ENCODE measurements around the gene SYNGR3.

Gene SYNGR3

GRCh38 chr16:2016407-2016922, 26.7 kb downstream of the SYNGR3 start:
- Histone ChIP-seq H2AFZ (ENCODE audit: low read length) (no peak overlapping the region), H3K27me3 (replicated peaks; ENCODE audit: insufficient read depth, low read length) (peaks cover 22% of the 10 kb centered on the region), H3K9me3 (replicated peaks; ENCODE audit: insufficient read depth, low read length) (no peaks in the 10 kb centered on the region), H3K27ac (ENCODE audit: low read length) (no peak overlapping the region), H3K79me2 (ENCODE audit: low read length) (no peaks in the 10 kb centered on the region), H3F3A (ENCODE audit: insufficient read depth, low read length) (no peaks in the 10 kb centered on the region), H4K20me1 (ENCODE audit: insufficient read depth, low read length) (no peaks in the 10 kb centered on the region), H3K4me3 (ENCODE audit: low read length) (no peak overlapping the region), H3K9me2 (replicated peaks; ENCODE audit: insufficient read depth, low read length) (no peaks in the 10 kb centered on the region), H3K4me2 (ENCODE audit: low read depth, low read length) (no peak overlapping the region), H3K36me3 (replicated peaks; ENCODE audit: insufficient read depth, low read length) (no peaks in the 10 kb centered on the region), H3K9ac (ENCODE audit: low read length) (no peak overlapping the region), H3K4me1 (ENCODE audit: low read length) (no peaks in the 10 kb centered on the region)
- TF ChIP-seq EZH2phosphoT487 (IDR thresholded peaks at IDR 0.05; ENCODE audit: low read length) (no peak), CTCF (IDR thresholded peaks at IDR 0.05; ENCODE audit: low read length) (peak; percentile 40)
- DNase-seq: peak; percentile 5

GRCh38 chr16:2019518-2019920, 29.7 kb downstream of the SYNGR3 start, which contains the start of gene NPW:
NPW (plus strand) TSS chr16:2019785.
- no peak within 1 kb of the TSS for H3K9ac ChIP-seq (ENCODE audit: low read length)
- no peak within 1 kb of the TSS for H3K4me2 ChIP-seq (ENCODE audit: low read depth, low read length)
- no peaks in the 10 kb centered on the region for H3K9me2 ChIP-seq (replicated peaks; ENCODE audit: insufficient read depth, low read length)
- H3K27me3 ChIP-seq (replicated peaks; ENCODE audit: insufficient read depth, low read length): peaks cover 29% of the 10 kb centered on the region
- no peaks in the 10 kb centered on the region for H3K9me3 ChIP-seq (replicated peaks; ENCODE audit: insufficient read depth, low read length)
- TF ChIP-seq EZH2phosphoT487 (IDR thresholded peaks at IDR 0.05; ENCODE audit: low read length): no peak
- no peak for TF ChIP-seq EZH2 (optimal IDR thresholded peaks at IDR 0.05; ENCODE audit: low read depth, low read length)
- TF ChIP-seq CTCF (IDR thresholded peaks at IDR 0.05; ENCODE audit: low read length): no peak
- no peaks in the 10 kb centered on the region for H3K36me3 ChIP-seq (replicated peaks; ENCODE audit: insufficient read depth, low read length)
- H4K20me1 ChIP-seq (ENCODE audit: insufficient read depth, low read length): no peaks in the 10 kb centered on the region
- H2AFZ ChIP-seq (ENCODE audit: low read length): no peak within 1 kb of the TSS
- peaks cover 5% of the 10 kb centered on the region; the same call in 1 of the 2 replicates for H3K4me1 ChIP-seq (ENCODE audit: low read length)
- no peak for DNase-seq
- H3K4me3 ChIP-seq (ENCODE audit: low read length): no peak within 1 kb of the TSS
- no peak within 1 kb of the TSS for H3K27ac ChIP-seq (ENCODE audit: low read length)
- H3K79me2 ChIP-seq (ENCODE audit: low read length): no peaks in the 10 kb centered on the region
- no peaks in the 10 kb centered on the region for H3F3A ChIP-seq (ENCODE audit: insufficient read depth, low read length)

- Histone ChIP-seq H3K4me1 (ENCODE audit: low read length) (peaks cover 5% of the 10 kb centered on the region; the same call in 1 of the 2 replicates), H3K9me3 (replicated peaks; ENCODE audit: insufficient read depth, low read length) (no peaks in the 10 kb centered on the region), H3K4me3 (ENCODE audit: low read length) (no peak overlapping the region), H2AFZ (ENCODE audit: low read length) (no peak overlapping the region), H3K27ac (ENCODE audit: low read length) (no peak overlapping the region), H3F3A (ENCODE audit: insufficient read depth, low read length) (no peaks in the 10 kb centered on the region), H3K36me3 (replicated peaks; ENCODE audit: insufficient read depth, low read length) (no peaks in the 10 kb centered on the region), H3K9me2 (replicated peaks; ENCODE audit: insufficient read depth, low read length) (no peaks in the 10 kb centered on the region), H4K20me1 (ENCODE audit: insufficient read depth, low read length) (no peaks in the 10 kb centered on the region), H3K79me2 (ENCODE audit: low read length) (no peaks in the 10 kb centered on the region), H3K4me2 (ENCODE audit: low read depth, low read length) (no peak overlapping the region), H3K9ac (ENCODE audit: low read length) (no peak overlapping the region), H3K27me3 (replicated peaks; ENCODE audit: insufficient read depth, low read length) (peaks cover 29% of the 10 kb centered on the region)
- no peak for DNase-seq
- TF ChIP-seq EZH2phosphoT487 (IDR thresholded peaks at IDR 0.05; ENCODE audit: low read length) (no peak), EZH2 (optimal IDR thresholded peaks at IDR 0.05; ENCODE audit: low read depth, low read length) (no peak), CTCF (IDR thresholded peaks at IDR 0.05; ENCODE audit: low read length) (no peak)
These were observed 30.4 kb downstream of the SYNGR3 start for GRCh38 chr16:2019921-2020831.

All from MM.1S (cell line).